Subcutaneous abdominal adipose tissue (tissue), 5 donors: ENCODE results near the gene P2RX2.

Experiments used
- H3K27ac ChIP-seq: one replicate; pipeline ENCODE4 v1.7.0; 2013; ENCODE audit warnings: low read depth, mild to moderate bottlenecking, inconsistent platforms, low read length, moderate library complexity
- H3K27me3 ChIP-seq, 5 donors: one replicate each; pipeline ENCODE4 v1.7.0; 2013; ENCODE audit warnings: low read length in 5 of 5, inconsistent platforms in 1 of 5; ENCODE audit not compliant: control insufficient read depth in 5 of 5, insufficient read depth in 4 of 5
- H3K36me3 ChIP-seq, 5 donors: one replicate each; pipeline ENCODE4 v1.7.0; 2013; ENCODE audit warnings: low read length in 5 of 5; ENCODE audit not compliant: control insufficient read depth in 5 of 5, insufficient read depth in 5 of 5
- H3K4me1 ChIP-seq, 5 donors: one replicate each; pipeline ENCODE4 v1.7.0; 2013; ENCODE audit warnings: low read length in 5 of 5, mild to moderate bottlenecking in 3 of 5, moderate library complexity in 1 of 5; ENCODE audit not compliant: control insufficient read depth in 5 of 5, insufficient read depth in 5 of 5
- H3K4me3 ChIP-seq, 5 donors: one replicate each; pipeline ENCODE4 v1.7.0; 2013; ENCODE audit warnings: low read length in 5 of 5, low read depth in 1 of 5
- H3K9ac ChIP-seq, 5 donors: one replicate each; pipeline ENCODE4 v1.7.0; 2013; ENCODE audit warnings: low read length in 5 of 5, mild to moderate bottlenecking in 4 of 5, moderate library complexity in 3 of 5
- H3K9me3 ChIP-seq, 5 donors: one replicate each; pipeline ENCODE4 v1.7.0; 2013; ENCODE audit warnings: low read length in 5 of 5; ENCODE audit not compliant: control insufficient read depth in 5 of 5
- donor health status: healthy.
- donor health status: healthy.
- donor health status: healthy.
- donor health status: healthy.
- donor health status: healthy.

The P2RX2 gene

GRCh38 chr12:132618683-132619043, at the start of gene P2RX2:
Gene P2RX2 (plus strand): TSS chr12:132618776. CDS start chr12:132618817, 41 bp downstream.
- Histone ChIP-seq H3K36me3 (peaks cover 0 to 3% (median 0%) of the 10 kb centered on the region in 5 donors), H3K27me3 (peaks cover 31 to 59% (median 45%) of the 10 kb centered on the region in 5 donors), H3K9me3 (peaks cover 0 to 13% (median 5%) of the 10 kb centered on the region in 5 donors), H3K4me1 (peaks cover 6 to 19% (median 11%) of the 10 kb centered on the region in 5 donors), H3K27ac (no peak within 1 kb of the TSS), H3K4me3 (no peak within 1 kb of the TSS), H3K9ac (no peak within 1 kb of the TSS)

- Histone ChIP-seq H3K9ac (no peak overlapping the region), H3K4me3 (no peak overlapping the region), H3K27ac (no peak overlapping the region), H3K9me3 (no peaks in the 10 kb centered on the region), H3K27me3 (no peaks in the 10 kb centered on the region), H3K4me1 (no peaks in the 10 kb centered on the region), H3K36me3 (peaks cover 0 to 66% (median 29%) of the 10 kb centered on the region in 5 donors)
Measured at GRCh38 chr12:132568826-132569480, 49.6 kb upstream of the P2RX2 start.

GRCh38 chr12:132569856-132570480, 48.6 kb upstream of the P2RX2 start:
- Histone ChIP-seq H3K36me3 (peaks cover 0 to 75% (median 38%) of the 10 kb centered on the region in 5 donors), H3K27me3 (no peaks in the 10 kb centered on the region), H3K4me3 (no peak overlapping the region), H3K4me1 (no peaks in the 10 kb centered on the region), H3K9me3 (no peaks in the 10 kb centered on the region), H3K27ac (no peak overlapping the region), H3K9ac (no peak overlapping the region)

GRCh38 chr12:132570635-132571034, 47.9 kb upstream of the P2RX2 start:
- no peaks in the 10 kb centered on the region for H3K27me3 ChIP-seq
- peaks cover 0 to 73% (median 36%) of the 10 kb centered on the region in 5 donors for H3K36me3 ChIP-seq
- no peaks in the 10 kb centered on the region for H3K9me3 ChIP-seq

GRCh38 chr12:132571051-132571450, 47.5 kb upstream of the P2RX2 start:
- Histone ChIP-seq H3K4me3 (no peak overlapping the region), H3K36me3 (peaks cover 0 to 72% (median 34%) of the 10 kb centered on the region in 5 donors), H3K27ac (no peak overlapping the region), H3K9me3 (no peaks in the 10 kb centered on the region), H3K4me1 (no peaks in the 10 kb centered on the region), H3K27me3 (no peaks in the 10 kb centered on the region), H3K9ac (no peak overlapping the region)

More at GRCh38 chr12:132570635-132571034, 47.9 kb upstream of the P2RX2 start:
- Histone ChIP-seq H3K4me1 (no peaks in the 10 kb centered on the region), H3K9ac (no peak overlapping the region), H3K4me3 (no peak overlapping the region), H3K27ac (no peak overlapping the region)

GRCh38 chr12:132571598-132571997, 47.0 kb upstream of the P2RX2 start:
- H3K36me3 ChIP-seq, result peaks cover 0 to 72% (median 37%) of the 10 kb centered on the region in 5 donors
- H3K4me3 ChIP-seq, result no peak overlapping the region
- no peaks in the 10 kb centered on the region for H3K27me3 ChIP-seq
- H3K9me3 ChIP-seq, result no peaks in the 10 kb centered on the region
- no peak overlapping the region for H3K9ac ChIP-seq
- H3K4me1 ChIP-seq, result no peaks in the 10 kb centered on the region
- H3K27ac ChIP-seq, result no peak overlapping the region

GRCh38 chr12:132572106-132572505, 46.5 kb upstream of the P2RX2 start:
- Histone ChIP-seq H3K9me3 (no peaks in the 10 kb centered on the region), H3K27ac (no peak overlapping the region), H3K36me3 (peaks cover 0 to 72% (median 41%) of the 10 kb centered on the region in 5 donors), H3K4me1 (no peaks in the 10 kb centered on the region), H3K27me3 (no peaks in the 10 kb centered on the region), H3K4me3 (no peak overlapping the region), H3K9ac (no peak overlapping the region)

- Histone ChIP-seq H3K9me3 (no peaks in the 10 kb centered on the region), H3K36me3 (peaks cover 0 to 72% (median 47%) of the 10 kb centered on the region in 5 donors), H3K27me3 (no peaks in the 10 kb centered on the region), H3K4me1 (no peaks in the 10 kb centered on the region), H3K27ac (no peak overlapping the region), H3K9ac (no peak overlapping the region), H3K4me3 (no peak overlapping the region)
Measured at GRCh38 chr12:132572801-132573760, 45.5 kb upstream of the P2RX2 start.

GRCh38 chr12:132574271-132574996, 44.1 kb upstream of the P2RX2 start:
- Histone ChIP-seq H3K9me3 (no peaks in the 10 kb centered on the region), H3K4me1 (no peaks in the 10 kb centered on the region), H3K27ac (no peak overlapping the region), H3K4me3 (no peak overlapping the region), H3K9ac (no peak overlapping the region), H3K27me3 (no peaks in the 10 kb centered on the region), H3K36me3 (peaks cover 0 to 76% (median 49%) of the 10 kb centered on the region in 5 donors)
